ENCODE measurements around the gene FOXN1.

GRCh38 chr17:28545141-28545503 is 39.0 kb downstream of the FOXN1 start:
- TF ChIP-seq MEF2A (IDR thresholded peaks at IDR 0.05; ENCODE audit: borderline replicate concordance, low read depth) (no peak), CTCF (IDR thresholded peaks at IDR 0.05) (no peak), NRF1 (IDR thresholded peaks at IDR 0.05; ENCODE audit: low read depth, low read length) (no peak), TAF1 (IDR thresholded peaks at IDR 0.05; ENCODE audit: borderline replicate concordance, low read depth, low read length) (no peak), MAX (IDR thresholded peaks at IDR 0.05; ENCODE audit: low read depth) (no peak), FOXM1 (IDR thresholded peaks at IDR 0.05; ENCODE audit: low read depth) (no peak), POLR2AphosphoS5 (IDR thresholded peaks at IDR 0.05; ENCODE audit: low read depth, low read length) (no peak), YY1 (IDR thresholded peaks at IDR 0.05; ENCODE audit: low read depth) (no peak), GABPA (IDR thresholded peaks at IDR 0.05; ENCODE audit: low read depth) (no peak), CHD2 (IDR thresholded peaks at IDR 0.05; ENCODE audit: low read length, partially characterized antibody) (no peak), RFX5 (IDR thresholded peaks at IDR 0.05; ENCODE audit: low read length) (no peak), EP300 (IDR thresholded peaks at IDR 0.05; ENCODE audit: borderline replicate concordance in 1 of 2, low read depth in 1 of 2, low read length in 1 of 2) (no peak)
